Medulla oblongata (tissue), 1 donor: ENCODE measurements around the gene LRRC73.
"Not testable (repeated sequence)": the region's sequence is repeated elsewhere in the genome, so short reads cannot be mapped to it uniquely, and the experiment has no call there.

Source experiments
- DNase-seq: peaks from one replicate; pipeline ENCODE4 v3.0.0-alpha.2; 2015; ENCODE audit errors: extremely low spot score

LRRC73 gene

DNA sequence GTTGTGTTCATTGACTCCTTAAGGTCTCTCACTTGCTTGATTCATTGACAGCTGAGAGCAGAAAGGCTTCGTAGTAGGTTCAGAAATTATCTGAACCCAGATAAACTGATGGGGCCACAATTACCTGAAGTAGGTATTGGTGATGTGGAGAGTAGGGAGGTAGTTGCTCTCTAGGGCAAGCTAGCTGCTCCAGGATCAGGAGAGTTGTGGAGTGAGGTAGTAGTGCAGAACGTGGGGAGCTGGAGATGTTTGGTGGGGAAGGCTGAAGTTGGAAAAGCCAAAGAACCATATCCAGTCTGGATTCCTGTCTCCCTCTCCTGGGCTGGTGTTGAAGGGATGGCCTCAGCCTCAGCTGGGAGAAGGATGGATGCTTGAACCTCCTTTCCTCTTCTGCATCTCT is 16.9 kb downstream of the LRRC73 start:
- no peak for DNase-seq

DNA sequence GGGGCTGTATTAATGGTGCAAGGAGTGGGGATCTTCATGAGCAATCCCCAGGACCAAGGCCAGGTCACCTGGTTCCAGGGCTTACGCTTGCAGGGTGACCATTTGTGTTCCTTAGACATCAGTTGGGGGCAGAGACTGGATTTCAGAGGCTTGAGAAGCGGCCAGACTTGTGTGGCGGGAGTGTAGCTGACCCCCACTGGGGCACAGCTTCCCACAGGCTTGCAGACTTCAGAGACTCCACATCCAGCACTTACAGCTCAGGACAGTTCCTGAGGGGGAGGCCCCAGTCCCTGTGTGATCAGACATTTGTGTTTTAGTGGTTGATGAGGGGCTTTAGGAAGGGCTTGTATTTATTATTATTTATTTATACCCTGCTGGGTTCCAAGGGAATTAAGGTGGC is 17.5 kb downstream of the LRRC73 start:
- no peak for DNase-seq

GRCh38 chr6:43491750-43492661 is 18.1 kb downstream of the LRRC73 start:
- peak; percentile 94 for DNase-seq

DNA sequence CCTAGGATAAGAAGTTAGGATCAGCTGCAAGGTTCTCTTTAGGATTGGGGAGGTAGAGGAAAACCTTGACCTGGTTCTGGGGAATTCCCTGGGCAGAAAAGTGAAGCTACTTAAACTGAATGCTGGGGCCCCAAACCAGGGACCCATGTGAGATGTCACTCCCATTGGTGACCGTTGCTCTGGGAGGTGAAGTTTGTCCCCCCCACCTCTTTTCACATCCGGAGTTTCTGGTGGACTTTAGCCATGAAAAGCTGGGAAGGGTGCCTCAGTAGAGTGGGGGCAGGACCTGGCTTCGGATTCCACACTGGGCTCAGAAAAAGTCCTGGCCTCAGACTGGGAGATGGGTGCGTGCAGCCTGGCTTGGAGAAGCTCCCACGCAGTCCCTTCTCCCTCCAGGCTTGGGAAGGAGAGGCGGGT is 19.6 kb downstream of the LRRC73 start:
- DNase-seq: peak; percentile 46

DNA sequence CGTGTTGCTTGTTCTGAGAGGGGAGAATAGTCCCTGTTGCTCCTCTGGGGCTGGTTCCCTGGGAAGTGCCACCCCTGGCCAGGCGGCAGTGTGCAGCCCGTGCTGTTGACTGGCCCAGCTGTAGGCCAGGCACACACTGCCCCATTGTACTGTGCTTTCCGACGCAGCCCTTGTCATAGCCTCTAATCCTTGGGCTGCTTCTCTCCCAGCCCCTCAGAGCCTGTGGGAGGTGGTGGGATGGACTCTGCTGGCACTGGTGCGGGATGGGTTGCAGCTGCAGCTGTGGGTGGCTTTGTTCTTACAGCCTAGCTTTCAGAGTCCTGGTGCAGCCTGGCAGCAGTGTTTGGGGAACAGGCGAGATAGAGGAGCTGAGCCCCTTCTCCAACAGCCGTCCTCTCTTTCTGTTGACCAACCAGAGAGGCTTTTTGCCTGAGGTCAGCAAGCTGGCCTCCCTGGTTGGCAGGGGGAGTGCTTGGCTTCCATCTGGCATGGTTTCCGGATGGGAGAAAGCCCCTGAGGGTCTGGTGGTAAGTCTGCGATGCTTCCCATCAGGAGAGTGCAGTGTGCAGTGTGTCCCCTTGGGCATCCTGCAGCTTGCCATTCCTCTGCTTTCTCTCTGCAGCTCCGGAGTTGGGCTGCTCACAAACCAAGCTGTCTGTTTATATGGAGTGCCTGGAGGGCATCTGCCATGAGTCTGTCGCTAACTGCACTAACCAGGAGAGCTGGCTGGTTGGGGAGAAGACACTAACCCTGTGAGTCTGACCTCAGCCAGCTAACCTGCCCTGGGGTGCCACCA is 20.7 kb downstream of the LRRC73 start:
- DNase-seq: peak; percentile 96

GRCh38 chr6:43488667-43489276 is 21.4 kb downstream of the LRRC73 start:
- no peak for DNase-seq

DNA sequence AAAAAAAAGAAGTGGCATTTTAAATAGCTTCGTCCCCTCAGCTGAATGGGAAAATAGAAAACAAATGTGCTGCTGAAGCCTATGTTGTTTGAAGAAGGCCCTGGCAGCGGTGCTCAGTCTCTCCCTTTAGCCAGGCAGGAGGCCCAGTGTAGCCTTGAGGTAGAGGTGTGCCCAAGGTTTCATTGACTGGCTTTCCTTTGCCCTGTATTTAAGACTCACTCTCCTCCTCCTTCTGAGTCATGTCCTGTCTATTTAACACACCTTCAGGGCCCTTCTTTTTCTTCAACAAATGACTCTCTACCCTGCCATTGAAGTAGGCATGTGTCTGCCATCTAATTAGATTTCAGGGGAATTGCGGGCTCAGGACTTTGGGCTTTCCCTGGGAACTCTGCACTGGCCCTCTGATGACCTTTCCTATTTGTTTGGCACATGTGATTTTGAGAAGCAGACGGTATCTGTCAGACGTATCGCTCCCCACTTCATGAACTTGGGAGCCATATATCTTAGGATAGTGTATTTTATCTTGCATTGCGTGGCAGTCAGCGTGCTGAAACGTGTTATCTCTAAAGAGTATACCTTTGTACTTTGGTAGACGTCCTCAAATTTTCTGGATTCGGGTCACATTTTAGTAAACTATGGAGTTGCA is 28.4 kb downstream of the LRRC73 start:
- no peak for DNase-seq

DNA sequence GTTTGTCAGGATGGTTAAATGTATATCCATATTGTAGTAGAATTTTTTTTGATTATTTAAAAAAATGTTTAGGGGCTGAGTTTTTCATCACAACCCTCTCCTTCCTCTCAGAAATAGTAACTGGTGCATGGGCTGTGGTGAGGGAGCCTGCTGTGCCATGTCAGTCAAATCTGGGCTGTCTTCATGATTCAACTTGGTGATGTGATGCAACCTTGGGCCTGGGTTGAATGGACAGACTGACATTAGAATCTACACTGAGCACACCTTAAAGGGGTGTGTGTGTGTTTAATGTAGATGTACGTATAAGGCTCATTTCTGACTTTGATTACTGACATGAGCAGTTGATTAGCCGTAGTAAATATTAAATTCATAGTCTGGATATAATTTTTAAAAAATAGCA is 29.1 kb downstream of the LRRC73 start:
- no peak for DNase-seq

DNA sequence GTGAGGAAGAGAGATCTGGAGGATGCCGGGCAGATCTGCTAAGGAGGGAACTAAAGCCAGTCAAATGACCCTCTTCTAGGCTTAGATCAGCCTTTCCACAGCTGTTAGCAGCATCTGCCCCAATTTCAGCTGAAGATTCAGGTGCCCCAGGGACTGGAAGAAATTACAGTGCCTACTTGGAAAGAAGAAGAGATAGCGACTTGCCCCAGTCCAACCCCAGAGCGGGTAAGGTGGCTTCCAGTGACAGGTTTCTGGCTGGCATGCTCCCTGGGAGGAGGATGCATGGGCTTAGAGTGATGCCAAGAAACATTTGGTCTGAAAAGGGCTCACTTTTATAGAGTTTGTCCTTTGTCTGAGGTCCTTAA is 32.2 kb downstream of the LRRC73 start:
- DNase-seq: no peak

GRCh38 chr6:43477235-43478007 is 32.7 kb downstream of the LRRC73 start, which contains the start of gene TJAP1:
Gene TJAP1 (plus strand): TSS chr6:43477570. CDS start chr6:43499002, 21,432 bp downstream.
- peak; percentile 94 for DNase-seq

- DNase-seq: no peak
Observed at GRCh38 chr6:43476746-43477145, 33.4 kb downstream of the LRRC73 start.

- DNase-seq: no peak
Observed at GRCh38 chr6:43475516-43475915, 34.6 kb downstream of the LRRC73 start.

GRCh38 chr6:43472515-43472914 is 37.6 kb downstream of the LRRC73 start:
- no peak for DNase-seq

DNA sequence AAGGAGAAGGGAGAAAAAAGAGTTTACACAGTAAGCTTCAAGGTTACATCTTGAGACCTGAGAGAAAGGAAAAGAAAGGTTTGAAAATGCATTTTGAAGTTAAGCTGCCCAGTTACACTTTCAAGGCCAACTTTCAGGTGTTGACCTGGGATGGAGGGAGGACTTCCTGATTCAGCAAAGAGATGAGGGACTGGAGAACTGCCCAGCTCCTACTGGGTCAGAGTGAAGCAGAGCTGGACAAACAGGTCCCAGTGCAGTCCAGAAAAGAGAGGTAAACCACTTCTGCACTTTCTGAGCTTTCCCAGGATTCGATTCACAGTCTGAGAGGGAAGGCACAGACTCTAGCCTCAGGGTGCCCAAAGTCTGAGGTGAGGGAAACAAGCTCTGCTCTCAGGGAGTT is 38.7 kb downstream of the LRRC73 start:
- no peak for DNase-seq

- DNase-seq: no peak
Observed at GRCh38 chr6:43469947-43470346, 40.2 kb downstream of the LRRC73 start.

DNA sequence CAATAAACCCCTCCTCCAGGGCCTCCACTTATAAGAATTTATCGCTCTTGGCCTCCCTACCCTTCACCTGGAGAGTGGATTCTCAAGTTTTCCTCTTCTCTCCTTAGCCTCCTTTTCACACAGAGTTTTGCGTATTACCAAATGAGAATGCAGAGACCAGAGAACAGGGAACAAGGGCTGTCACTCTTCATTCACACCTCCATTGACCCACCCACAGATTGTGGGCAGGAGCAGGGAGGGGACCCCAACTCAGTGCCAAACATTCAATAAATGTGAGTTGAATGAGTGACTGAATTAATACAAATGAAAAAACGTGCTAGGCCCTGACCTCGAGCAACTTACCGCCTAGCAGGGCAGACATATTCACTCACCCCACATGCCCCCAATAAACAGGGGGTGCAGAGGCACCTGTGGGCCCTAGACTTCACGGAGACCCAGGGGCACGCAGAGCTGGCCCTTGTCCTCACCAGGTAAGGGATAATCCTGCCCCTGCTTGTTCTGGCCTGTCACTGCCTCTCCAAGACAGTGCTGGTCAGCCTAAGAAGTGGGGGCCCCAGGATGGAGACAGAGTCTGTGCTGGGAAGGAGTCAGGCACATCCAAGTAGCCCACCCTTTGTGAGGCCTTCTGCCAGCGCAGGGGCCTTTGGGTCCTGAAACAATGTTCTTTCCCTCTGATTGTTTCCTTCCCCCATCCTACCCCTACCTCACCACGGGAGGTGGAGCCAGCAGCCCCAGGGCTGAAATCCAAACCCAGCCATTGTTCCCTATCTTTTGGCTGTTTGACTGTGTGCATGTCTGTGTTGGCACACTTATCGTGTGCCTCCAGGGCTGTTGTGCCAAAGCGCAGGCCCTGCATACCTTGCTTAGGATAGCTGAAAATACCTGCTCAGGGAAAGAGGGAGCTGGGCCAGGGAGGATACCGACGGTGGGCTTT is 41.1 kb downstream of the LRRC73 start:
- DNase-seq: no peak

- no peak for DNase-seq
Observed at GRCh38 chr6:43468240-43468639, 41.9 kb downstream of the LRRC73 start.

GRCh38 chr6:43467752-43468151 is 42.4 kb downstream of the LRRC73 start:
- DNase-seq: no peak

- DNase-seq: not testable (repeated sequence)
Observed at GRCh38 chr6:43467265-43467664, 42.9 kb downstream of the LRRC73 start.

DNA sequence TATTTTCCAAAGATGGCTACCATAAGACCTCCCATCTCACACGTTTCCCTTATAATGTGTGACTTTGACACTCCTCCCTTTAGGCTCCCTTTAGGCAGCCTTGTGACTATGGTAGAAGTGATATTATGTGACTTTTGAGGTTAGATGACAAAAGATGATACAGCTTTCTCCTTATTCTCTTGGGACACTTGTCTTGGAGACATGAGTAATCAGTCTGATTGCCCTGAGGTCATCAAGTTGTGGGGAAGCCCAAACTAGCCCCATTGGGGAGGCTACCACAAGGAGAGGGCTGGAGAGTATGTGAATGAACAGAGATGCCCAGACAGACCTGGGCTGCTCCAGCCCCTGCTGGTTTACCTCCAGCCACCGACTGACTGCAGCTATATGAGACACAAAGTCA is 44.2 kb downstream of the LRRC73 start:
- no peak for DNase-seq
